IMR-90 (cell line): ENCODE data around the gene ANKRD9.

Source experiments
- CEBPB ChIP-seq: IDR thresholded peaks from 2 replicates; pipeline ENCODE4 v1.6.1; 2012; ENCODE audit warnings: low read depth, low read length, improper control_type of control experiment
- CTCF ChIP-seq: conservative IDR thresholded peaks from 2 replicates; pipeline ENCODE4 v1.5.1; 2012; ENCODE audit warnings: mild to moderate bottlenecking, low read depth, low read length, improper control_type of control experiment
- FOS ChIP-seq: fragments of 150-350 bp; IDR thresholded peaks from 2 replicates; pipeline ENCODE4 v1.6.1; 2016; ENCODE audit warnings: low read depth, low read length
- MAZ ChIP-seq: IDR thresholded peaks from 2 replicates; pipeline ENCODE4 v1.6.1; 2012; ENCODE audit warnings: low read depth, mild to moderate bottlenecking, low read length, improper control_type of control experiment, moderate library complexity, borderline replicate concordance
- POLR2A ChIP-seq: IDR thresholded peaks from 2 replicates; pipeline ENCODE4 v1.6.1; 2012; ENCODE audit warnings: mild to moderate bottlenecking, low read depth, low read length
- USF2 ChIP-seq: fragments of 150-350 bp; IDR thresholded peaks from 2 replicates; pipeline ENCODE4 v1.6.1; 2017; ENCODE audit warnings: mild to moderate bottlenecking, antibody characterized with exemption, low read length, low read depth

- TF ChIP-seq FOS (no peak), MAZ (no peak), CTCF (no peak), POLR2A (no peak), USF2 (no peak), CEBPB (no peak)
Observed at GRCh38 chr14:102457509-102457908, 52.1 kb downstream of the ANKRD9 start.
